ENCODE data around the gene MCM7.

MCM7 gene

DNA sequence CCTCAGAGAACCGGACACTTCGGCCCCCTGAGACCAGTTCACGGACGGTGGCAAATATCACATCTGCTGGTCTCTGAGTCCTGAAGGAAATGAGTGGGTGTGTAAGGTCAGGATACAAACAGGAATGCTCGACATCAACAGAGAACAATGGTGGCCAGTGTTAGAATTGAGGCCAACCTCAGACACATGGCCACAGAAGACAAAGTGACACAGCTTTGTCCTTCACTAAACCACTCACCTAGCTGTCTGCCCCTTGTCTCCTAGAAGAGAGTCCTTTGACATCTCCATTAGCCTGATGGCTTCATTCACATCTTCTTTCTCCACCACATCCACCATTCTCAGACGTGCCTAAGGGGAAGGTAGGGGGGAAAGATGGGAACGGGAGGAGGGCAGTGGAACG, 8.1 kb downstream of the MCM7 start:
- no peak for DNase-seq

DNA sequence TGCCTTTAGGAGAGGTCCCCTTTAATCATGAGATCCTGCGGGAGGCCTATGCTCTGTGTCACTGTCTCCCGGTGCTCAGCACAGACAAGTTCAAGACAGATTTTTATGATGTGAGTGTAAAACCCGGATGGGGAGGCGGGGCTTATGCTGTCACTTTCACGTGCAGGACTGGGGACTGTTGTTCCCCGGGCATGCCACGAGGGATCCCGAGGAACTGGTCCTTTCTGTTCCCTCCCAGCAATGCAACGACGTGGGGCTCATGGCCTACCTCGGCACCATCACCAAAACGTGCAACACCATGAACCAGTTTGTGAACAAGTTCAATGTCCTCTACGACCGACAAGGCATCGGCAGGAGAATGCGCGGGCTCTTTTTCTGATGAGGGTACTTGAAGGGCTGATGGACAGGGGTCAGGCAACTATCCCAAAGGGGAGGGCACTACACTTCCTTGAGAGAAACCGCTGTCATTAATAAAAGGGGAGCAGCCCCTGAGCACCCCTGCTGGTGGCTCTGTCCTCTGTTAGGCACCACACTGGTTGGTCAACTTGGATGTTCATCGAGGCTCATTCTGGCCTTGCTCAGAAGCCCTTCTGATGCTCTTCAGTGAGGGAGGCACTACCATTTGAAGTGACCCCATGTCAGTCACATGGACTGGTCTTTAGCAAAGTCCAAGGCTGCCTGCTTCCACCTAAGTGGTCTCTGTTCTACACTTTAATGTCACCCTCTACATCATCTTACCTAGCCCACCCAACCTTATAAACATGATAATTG, 9.6 kb downstream of the MCM7 start:
- DNase-seq, result peak; percentile 51

- no peak for DNase-seq
Measured at GRCh38 chr7:100090527-100091410, 10.4 kb downstream of the MCM7 start.

DNA sequence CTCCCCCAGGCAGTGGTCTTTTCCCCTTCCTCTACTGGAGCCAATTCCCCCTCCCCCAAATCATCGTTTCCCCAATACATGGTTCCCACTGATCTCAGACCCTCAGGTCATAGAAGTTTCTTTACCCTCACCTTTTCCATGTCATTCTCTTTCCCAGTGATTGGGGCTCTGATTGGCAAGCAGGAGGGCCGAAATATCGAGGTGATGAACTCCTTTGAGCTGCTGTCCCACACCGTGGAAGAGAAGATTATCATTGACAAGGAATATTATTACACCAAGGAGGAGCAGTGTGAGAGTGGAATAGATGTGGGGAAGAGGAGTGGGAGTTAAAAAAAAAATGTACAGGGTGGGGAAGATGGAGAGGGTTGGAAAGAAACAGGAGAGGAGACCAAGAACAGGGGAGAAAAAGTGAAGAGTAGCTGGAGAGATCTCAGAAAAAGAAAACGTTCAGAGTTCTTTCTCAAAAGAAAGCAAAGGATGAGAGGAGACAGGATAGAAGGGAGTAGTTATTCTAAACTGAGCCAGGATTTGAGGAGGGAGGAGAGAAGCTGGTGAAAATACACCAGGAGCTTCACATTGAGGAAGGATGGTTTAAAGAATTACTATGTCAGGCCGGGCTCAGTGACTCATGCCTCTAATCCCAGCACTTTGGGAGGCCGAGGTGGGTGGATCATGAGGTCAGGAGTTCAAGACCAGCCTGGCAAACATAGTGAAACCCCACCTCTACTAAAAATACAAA, 11.6 kb downstream of the MCM7 start:
- DNase-seq, result no peak

GRCh38 chr7:100088621-100089457, 12.4 kb downstream of the MCM7 start, which contains the start of gene COPS6:
COPS6 (plus strand) TSS chr7:100088969; CDS start chr7:100088991, 22 bp downstream.
- peak; percentile 89 for DNase-seq

GRCh38 chr7:100088095-100088620, 13.0 kb downstream of the MCM7 start:
- no peak for DNase-seq

DNA sequence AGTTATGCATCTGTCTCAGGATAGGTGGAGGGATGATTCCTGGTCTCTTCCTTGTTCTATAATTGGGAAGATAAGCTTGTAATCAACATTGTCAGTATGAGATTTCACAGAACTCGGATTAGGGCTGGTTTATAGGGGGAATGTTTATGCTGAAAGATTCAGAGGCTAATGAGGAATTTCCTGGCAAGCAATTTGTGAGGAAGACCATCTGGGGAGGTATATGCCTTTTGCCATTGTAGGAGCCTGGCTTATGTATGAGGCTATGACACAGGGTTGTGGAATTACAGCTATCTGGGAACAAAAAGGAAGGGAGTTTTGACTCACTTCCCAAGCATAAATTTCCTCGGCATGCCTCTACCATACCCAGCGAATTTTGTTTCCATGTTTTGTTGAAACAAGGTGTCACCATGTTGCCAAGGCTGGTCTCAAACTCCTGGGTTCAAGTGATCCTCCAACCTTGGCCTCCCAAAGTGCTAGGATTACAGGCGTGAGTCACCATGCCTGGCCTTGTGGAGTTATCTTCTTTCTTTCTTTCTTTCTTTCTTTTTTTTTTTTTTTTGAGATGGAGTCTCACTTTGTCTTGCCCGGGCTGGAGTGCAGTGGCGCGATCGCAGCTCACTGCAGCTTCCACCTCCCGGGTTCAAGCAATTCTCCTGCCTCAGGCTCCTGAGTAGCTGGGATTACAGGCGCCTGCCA, 14.0 kb downstream of the MCM7 start:
- DNase-seq, result no peak

DNA sequence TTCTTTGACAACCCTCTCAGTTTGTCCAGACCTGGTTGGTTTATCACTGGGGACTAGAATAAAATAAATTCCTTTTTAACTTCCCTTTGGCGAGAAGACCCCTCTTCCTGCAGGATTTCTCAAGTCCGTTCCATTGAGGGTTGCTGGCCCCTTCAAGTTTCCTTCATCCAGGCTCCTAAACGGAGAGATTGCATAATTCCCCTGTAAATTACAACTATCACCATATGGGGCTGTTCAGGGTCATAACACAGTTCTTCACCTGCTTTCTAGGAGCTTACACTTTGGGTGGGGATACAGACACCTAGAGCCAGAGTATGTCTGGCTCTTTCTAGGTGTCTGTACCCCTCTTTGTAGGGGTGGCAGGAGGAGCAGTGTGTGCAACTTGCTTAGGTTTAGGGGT, 15.7 kb downstream of the MCM7 start:
- DNase-seq, result no peak

DNA sequence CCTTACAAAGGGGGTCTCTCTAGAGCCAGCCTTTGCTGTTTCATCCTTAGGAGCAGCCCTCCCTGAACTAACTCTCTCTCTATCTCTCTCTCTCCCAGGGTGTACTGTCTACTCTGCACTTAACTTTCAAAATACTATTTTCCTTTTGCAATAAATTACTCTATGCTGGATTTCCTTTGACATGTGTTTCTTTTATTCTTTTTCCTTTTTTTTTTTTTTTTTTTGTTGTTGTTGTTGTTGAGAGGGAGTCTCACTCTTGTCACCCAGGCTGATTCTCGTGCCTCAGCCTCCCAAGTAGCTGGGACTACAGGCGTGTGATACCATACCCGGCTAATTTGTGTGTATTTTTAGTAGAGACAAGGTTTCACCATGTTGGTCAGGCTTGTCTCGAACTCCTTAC, 18.2 kb downstream of the MCM7 start:
- DNase-seq, result no peak

- peak; percentile 100 for DNase-seq
Measured at GRCh38 chr7:100081535-100082102, 19.6 kb downstream of the MCM7 start, which contains the start of gene ZNF3. ZNF3 (minus strand) TSS chr7:100081723; CDS start chr7:100077357, 4,366 bp downstream.

- peak; percentile 62 for DNase-seq
Measured at GRCh38 chr7:100080907-100081534, 20.2 kb downstream of the MCM7 start.

GRCh38 chr7:100079024-100079560, 22.1 kb downstream of the MCM7 start:
- DNase-seq, result no peak

DNA sequence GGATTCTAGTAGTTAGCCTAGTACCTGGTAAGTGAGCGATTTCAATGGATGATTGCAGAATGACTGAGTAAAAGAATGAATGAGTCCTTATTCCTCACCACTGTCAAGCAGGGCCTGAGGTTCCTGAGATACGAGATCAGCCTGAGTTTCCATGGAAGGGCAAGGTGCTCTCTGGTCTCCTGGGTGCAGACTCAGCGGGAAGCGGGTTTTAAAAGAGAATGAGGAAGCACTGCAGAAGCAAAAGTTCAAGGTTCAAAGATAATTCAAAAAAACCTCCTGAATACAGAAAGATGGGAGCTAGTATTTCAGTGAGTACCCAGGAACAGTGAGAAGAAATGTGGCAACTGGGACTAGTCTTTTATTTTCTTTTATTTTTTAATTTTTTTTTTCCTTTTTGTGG, 24.0 kb downstream of the MCM7 start:
- DNase-seq, result no peak

DNA sequence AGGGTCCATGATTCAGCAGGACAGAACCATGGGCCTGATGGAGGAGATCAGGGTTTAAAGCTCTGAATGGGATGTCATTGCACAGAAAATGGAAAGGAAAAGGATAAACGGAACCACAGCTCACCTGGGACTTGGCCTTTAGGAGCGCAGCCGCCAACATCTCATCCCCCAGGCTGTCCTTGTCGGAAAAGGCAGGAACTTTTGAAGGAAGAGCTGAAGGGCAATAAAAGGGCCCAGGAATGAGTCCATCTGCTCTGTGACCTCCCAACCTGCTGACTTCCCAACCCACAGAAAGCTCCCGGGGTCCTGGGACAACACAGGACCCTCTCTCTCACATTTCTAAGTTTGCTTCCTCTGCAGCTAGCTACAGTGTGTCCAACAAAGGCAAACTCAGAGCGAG, 25.8 kb downstream of the MCM7 start:
- DNase-seq, result no peak

DNA sequence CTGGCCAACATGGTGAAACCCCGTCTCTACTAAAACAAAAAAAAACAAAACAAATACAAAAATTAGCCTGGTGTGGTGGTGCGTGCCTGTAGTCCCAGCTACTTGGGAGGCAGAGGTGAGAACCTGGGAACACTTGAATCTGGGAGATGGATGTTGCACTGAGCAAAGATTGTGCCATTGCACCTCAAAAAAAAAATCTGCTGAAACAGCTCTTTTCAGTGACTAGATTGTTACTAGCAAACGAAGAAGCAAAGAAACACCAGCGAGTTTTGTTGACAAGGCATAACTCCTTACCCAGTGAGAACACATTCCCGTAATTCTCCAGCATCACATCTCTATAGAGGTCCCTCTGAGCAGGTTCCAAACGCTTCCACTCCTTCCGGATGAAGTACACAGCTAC, 26.4 kb downstream of the MCM7 start:
- no peak for DNase-seq

DNA sequence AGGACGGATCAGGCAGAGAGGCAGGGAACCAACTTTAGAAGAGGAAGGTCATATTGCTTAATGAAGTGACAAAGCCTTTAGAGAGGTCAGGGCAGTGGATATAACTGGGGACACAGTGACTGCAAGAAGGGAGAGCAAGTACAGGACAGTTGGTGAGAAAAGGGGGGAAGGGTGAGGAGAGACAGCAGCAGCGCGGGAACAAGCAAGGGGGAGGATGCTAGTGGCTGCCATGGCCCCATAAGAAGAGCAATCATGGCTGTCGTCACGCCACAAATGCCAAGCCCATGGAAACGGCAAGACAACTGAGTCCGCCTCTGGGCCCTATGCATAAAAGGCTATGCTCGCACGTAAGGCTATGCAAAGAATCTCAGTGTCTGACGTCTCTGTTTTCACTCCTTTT, 28.7 kb downstream of the MCM7 start:
- no peak for DNase-seq

DNA sequence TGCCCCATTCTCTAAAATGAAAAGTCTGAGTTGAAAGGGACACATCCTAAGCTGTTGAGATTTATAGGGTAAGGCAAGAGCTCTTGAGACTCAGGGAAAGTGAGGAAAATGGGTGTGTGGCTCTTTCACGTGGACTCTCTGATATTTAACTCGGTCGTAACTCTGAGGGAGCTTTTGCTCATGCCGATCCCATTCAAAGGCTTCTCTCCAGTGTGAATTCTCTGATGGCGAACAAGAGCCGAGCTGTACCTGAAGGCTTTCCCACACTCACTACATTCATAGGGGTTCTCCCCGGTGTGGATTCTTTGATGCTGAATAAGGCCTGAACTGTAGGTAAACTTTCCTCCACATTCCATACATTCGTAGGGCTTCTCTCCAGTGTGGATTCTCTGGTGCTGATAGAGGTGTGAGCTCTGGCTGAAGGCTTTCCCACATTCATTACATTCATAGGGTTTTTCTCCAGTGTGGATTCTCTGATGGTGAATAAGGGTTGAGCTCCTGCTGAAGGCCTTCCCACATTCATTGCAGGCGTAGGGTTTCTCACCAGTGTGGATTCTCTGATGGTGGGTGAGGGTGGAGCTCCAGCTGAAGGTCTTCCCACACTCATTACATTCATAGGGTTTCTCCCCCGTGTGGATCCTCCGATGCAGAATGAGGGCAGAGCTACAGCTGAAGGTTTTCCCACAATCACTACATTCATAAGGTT, 30.0 kb downstream of the MCM7 start:
- DNase-seq, result no peak

GRCh38 chr7:100069991-100070390, 31.2 kb downstream of the MCM7 start:
- DNase-seq, result no peak

GRCh38 chr7:100066953-100067352, 34.2 kb downstream of the MCM7 start:
- no peak for DNase-seq

Measured in OCI-M1 (cell line).